Cerebellar nuclear complex (tissue), 1 donor: Measurements from ENCODE around the gene TTC34.

ENCODE experiments used
- DNase-seq, 2 experiments: peaks; one replicate each; lab custom pipeline; 2025; lab: John Stamatoyannopoulos, UW

TTC34 gene

DNA sequence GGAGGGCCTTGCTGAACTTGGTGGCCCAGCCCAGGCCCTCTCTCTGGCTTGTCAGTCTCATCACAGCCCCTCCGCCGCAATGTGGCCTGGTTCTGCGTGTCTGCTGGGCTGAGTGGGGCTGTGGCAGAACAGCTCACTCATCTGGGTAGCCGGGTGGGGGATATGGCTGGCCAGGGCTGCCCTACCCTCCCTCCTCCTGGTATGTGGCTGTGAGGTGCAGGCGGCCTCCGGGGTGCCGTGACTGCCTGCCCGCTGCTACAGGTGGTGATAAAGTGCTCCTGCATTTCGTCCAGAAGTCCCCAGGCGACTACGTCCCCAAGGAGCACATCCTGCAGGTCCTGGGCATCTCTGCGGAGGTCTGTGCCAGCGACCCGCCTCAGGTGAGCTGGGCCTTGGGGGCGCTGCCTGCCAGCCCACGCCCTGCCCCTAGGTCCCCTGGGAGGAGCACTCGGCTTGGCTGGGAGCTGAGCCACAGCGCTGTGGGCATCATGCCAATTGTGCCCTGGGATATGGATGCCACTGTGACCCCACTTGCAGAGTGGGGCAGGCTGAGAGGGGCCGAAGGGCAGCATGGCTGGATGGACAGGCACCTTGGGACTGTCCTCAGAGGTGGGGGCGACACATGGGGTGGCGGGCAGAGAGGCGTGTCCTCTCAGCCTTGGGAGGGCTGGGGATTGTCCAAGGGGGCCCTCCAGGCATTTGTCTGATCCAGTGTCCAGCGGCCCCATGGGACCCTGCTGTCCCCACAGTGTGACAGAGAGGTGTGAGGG is 212.6 kb downstream of the TTC34 start:
- DNase-seq, result no peak

DNA sequence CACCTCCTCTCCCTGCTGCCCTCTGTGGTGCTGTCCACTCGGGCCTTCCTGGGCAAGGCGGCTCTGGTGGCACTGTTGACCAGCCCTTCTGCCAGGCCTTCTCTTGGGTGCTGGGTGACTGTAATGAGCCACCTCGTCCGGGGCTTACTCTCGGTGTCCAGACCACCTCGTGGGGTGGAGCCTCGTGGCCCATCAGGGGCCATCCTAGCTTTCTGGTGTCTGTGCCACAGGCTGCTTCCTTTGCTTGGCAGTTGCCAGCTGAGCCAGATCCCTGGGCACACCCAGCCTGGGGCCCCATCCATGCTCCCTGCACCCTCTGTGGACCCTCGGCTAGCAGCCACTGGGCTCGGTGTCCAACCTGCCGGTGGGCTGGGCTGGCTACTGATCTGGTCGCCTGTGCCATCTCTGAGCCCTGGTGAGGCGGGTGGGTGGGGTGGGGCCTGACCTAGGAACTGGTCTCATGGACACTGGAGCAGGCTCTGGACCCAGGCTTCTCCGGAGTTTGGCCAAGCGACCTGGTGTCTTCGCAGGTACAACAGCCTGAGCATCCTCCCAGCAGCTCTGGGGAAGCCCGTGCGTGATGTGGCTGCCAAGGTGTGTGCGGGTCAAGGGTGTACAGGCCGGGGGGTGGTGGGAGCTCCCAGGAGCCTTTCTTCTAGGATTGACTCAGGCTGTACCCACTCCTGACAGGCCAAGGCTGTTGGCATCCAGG is 213.5 kb downstream of the TTC34 start:
- no peak for DNase-seq

DNA sequence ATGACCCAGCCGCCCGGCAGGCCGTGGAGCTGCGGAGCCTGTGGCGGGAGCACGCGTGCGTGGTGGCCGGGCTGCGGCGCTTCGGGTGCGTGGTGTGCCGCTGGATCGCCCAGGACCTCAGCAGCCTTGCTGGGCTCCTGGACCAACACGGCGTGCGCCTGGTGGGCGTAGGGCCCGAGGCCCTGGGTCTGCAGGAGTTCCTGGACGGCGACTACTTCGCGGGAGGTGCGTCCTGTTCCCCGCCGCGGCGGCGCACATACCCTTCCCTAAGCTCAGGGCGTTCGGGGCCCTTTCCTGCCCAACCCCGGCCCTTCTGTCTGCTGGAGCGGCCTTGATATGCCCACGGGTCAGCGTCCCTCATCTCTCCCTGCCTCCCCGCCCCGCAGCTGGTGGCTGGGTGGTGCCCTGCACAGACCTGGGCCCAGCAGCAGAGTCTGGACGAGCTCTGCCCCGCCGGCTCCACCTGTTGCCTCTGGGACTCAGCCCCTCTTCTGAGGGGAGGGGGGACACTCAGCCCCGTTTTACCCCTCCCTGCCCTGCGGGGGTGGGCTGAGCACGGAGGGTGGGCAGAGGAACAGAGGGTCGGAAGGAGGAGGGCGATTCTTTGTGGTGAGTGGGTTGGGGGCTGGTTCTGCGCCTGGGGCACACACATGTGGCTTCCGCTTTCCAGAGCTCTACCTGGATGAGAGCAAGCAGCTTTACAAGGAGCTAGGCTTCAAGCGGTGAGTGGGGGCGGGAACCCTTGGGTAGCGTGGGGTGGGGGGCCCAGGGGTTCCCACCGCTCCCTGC is 214.2 kb downstream of the TTC34 start:
- no peak for DNase-seq

DNA sequence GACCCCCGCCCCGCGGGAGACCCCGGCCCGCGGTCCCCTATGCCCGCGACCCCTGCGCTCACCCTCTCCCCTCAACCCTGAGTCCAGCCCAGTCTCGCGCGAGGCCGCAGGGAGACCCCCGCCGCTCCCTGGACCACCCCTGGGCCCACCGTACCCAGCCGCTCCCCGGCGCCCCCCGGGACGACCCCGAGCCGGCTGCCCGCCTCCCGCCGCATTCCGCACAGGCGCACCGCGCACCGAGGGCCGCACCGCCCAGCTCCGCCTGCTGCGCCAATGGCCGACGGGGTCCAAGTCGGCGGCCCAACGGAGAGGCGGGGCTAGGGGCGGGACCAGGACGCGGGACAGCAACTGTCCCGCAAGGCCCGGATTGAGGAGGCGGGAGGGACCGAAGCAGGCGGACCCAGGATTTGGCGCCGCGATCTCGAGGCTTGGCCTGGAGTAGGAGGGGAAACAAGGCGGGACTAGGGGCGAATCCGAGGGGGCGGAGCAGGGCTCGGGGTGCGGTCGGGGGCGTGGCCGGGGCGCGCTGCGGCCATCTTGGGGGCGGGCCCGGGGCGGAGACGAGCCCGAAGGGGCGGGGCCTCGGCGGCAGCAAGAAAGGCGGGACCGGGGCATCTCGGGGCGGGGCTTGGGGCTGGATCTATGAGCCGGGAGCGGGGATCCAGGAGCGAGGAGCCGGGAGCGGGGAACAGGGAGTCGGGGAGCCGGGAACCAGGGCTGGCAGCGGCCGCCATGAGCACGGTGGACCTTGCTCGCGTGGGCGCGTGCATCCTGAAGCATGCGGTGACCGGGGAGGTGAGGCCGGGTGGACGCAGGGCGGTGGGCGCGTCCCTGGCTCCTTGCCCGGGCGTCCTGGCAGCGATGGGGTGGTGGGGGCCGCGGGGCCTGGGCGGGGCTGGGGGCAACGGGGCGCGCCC is 215.1 kb downstream of the TTC34 start, which contains the start of gene PRXL2B:
Gene PRXL2B, plus strand, starts transcription at position 624 of the 917 bp plus-strand sequence. Its CDS starts 109 bp downstream, at position 733.
- DNase-seq, result peak; percentile 96
